NCI-H2227 treated with DMSO at 0.1 percent for 48 hours (cell line): ENCODE results near the gene SIAH2.
A peak's percentile ranks its signal among the peaks of the same experiment; 100 is the strongest.

Source experiments
- DNase-seq: peaks from one replicate; lab custom pipeline; 2025; lab: John Stamatoyannopoulos, UW

Gene SIAH2

GRCh38 chr3:150733936-150734794 is 28.8 kb downstream of the SIAH2 start:
- no peak for DNase-seq

GRCh38 chr3:150733373-150733935 is 29.5 kb downstream of the SIAH2 start:
- DNase-seq: no peak

- no peak for DNase-seq
Observed at GRCh38 chr3:150729682-150730360, 33.1 kb downstream of the SIAH2 start.

- DNase-seq: no peak
Observed at GRCh38 chr3:150727653-150728502, 35.1 kb downstream of the SIAH2 start.

GRCh38 chr3:150725548-150725947 is 37.4 kb downstream of the SIAH2 start:
- no peak for DNase-seq

- no peak for DNase-seq
Observed at GRCh38 chr3:150723946-150724345, 39.0 kb downstream of the SIAH2 start.

GRCh38 chr3:150722267-150722666 is 40.7 kb downstream of the SIAH2 start:
- DNase-seq: no peak

- peak; percentile 72 for DNase-seq
Observed at GRCh38 chr3:150721285-150722130, 41.5 kb downstream of the SIAH2 start.

- no peak for DNase-seq
Observed at GRCh38 chr3:150720444-150720843, 42.5 kb downstream of the SIAH2 start.

GRCh38 chr3:150710097-150710496 is 52.9 kb downstream of the SIAH2 start:
- no peak for DNase-seq

GRCh38 chr3:150703756-150704344 is 59.1 kb downstream of the SIAH2 start, which contains the start of gene ERICH6:
Gene ERICH6, minus strand, starts transcription at chr3:150703920. Its CDS starts 22 bp downstream, at chr3:150703898.
- peak; percentile 51 for DNase-seq

- DNase-seq: peak; percentile 24
Observed at GRCh38 chr3:150703299-150703755, 59.6 kb downstream of the SIAH2 start.

GRCh38 chr3:150699068-150699639 is 63.8 kb downstream of the SIAH2 start:
- DNase-seq: no peak

- no peak for DNase-seq
Observed at GRCh38 chr3:150697646-150698045, 65.3 kb downstream of the SIAH2 start.

GRCh38 chr3:150691414-150692040 is 71.4 kb downstream of the SIAH2 start:
- DNase-seq: no peak
